HG03378 (cell line): ENCODE results near the gene AMMECR1.

Source experiments
- ATAC-seq: cut with Tn5 transposase; IDR thresholded peaks from one replicate; pipeline ENCODE4 v1.9.1; 2021; ENCODE audit warnings: mild to moderate bottlenecking, moderate library complexity; ENCODE audit not compliant: unreplicated experiment

The AMMECR1 gene

DNA sequence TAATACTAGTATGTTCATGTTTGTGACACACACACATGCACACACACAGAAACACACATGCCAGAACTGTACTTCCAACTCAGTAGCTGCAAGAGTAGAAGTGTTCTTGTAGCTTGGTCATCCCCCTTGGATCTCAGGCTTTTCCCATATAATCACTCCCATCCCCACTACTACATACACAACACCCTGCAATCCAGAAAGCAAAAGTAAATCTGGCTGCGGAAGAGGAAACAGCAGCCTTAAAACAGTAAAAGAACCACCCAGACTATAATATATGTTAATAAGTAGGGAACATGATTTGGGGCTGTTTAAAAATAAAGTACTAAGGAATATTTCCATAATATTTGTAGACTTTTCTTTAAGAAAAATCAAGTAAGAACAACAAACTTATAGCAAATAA, 103.2 kb downstream of the AMMECR1 start:
- ATAC-seq: no peak

GRCh38 chrX:110213183-110213582, 104.7 kb downstream of the AMMECR1 start:
- ATAC-seq: no peak

GRCh38 chrX:110212299-110212698, 105.6 kb downstream of the AMMECR1 start:
- no peak for ATAC-seq

DNA sequence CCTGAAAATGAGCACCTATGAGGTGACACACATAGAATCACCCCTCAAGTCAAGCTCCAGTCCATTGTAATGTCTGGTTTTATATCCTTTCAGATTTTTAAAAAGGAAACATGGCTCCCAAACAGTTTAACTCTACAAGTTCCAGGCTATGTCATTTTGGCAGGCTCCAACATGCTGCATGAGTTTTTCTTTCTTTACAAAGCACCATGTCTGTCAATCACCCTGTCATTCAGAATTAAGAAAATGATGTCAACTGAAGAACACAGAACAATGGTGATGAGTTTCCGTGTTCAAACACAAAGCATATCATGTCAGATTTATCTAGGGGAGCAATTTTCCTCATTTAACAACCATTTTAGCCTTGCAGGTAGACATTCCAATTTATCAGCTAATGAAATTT, 106.5 kb downstream of the AMMECR1 start:
- ATAC-seq: no peak

DNA sequence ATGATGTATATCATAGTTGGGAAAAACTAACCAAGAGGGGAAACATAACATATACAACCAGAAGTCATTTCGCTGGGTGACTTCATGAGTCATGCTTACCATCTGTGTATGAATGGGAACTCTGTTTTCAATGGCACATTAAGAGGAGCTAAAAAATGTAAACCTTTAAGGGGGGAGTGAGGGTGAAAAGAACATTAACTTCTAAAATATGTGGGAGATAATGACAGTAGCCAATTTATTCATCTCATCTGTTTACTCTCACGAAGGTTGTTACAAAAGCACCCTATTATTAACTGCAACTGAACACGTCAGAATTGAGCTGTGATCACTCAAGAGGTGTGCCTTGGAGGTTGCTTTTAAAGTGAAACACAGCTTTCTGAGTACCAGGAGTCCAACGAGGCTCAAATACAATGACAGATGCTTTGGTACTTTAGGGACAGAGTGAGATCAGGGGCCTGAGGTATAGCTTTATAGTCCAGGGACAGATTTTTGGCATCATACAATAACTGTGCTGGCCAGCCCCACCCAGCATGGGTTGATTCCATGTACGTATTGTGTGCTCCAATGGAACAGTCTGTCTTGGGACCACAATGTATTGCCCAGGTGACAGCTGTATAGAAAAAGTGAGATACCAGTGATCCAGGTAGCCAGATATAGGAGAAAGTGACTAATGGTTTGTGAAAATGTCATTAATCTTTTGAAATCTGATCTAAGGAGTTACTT, 107.3 kb downstream of the AMMECR1 start:
- no peak for ATAC-seq

GRCh38 chrX:110208092-110208491, 109.8 kb downstream of the AMMECR1 start:
- no peak for ATAC-seq

GRCh38 chrX:110204986-110205385, 112.9 kb downstream of the AMMECR1 start:
- ATAC-seq: no peak

GRCh38 chrX:110201799-110202198, 116.1 kb downstream of the AMMECR1 start:
- no peak for ATAC-seq

GRCh38 chrX:110194977-110195376, 122.9 kb downstream of the AMMECR1 start:
- ATAC-seq: no peak

DNA sequence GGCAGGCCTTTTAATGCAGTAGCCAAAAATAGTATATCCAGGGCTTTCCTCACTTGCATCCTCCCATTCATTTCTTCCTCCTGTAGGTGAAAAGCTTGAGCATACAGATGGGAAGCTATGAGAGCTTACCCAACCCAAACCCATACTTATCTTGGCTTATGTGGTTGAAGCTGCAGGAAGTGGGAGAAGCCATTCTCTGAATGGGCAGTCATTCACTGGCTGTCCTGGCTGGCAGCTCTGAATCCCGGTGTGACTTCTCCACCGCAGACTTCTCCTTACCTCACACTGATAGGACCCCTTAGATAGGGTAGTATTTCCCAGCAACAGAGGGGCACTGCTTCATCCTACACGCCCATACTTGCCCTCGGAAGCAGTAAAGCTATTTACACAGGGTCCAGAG, 125.4 kb downstream of the AMMECR1 start:
- ATAC-seq: no peak

- no peak for ATAC-seq
Observed at GRCh38 chrX:110188701-110189558, 129.0 kb downstream of the AMMECR1 start.

- no peak for ATAC-seq
Observed at GRCh38 chrX:110183314-110183713, 134.6 kb downstream of the AMMECR1 start.

DNA sequence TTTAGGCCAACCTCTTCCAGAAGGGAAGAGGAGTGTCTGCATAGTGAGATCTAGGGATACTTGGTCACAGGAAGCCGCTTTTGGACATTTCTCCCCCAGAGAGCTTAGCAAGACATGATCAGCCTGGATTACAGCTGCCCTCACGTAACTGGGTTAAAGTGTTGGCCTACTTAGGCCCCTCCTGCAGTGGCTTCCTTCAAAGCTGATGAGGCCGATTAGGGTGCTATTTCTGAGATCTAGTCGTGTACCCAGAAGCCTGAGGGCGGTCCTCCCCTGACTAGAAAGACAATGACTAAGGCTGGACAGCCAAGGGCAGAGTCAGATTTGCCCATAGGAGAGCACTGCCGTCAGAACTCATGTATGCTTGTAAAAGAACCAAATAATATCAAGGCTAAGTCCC, 135.0 kb downstream of the AMMECR1 start:
- no peak for ATAC-seq

DNA sequence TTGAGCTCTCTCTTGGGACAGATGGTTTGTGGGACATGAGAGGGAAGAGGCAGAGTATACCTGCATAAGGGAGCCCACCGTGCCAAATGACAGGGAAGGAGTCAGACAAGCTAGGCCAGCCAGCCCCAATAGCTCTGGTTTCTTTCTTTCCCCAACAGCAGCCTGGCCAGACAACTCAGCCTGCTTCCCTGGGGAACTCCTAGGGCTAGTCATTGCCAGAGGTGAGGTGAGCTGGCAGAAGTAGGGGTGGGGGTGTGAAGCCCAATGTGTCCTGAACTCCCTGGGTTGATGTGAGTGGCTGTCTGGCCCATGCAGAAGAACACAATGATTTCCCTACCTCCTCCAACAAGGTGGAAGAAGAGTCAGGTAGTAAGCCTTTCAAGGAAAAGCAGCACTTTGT, 135.5 kb downstream of the AMMECR1 start:
- no peak for ATAC-seq

DNA sequence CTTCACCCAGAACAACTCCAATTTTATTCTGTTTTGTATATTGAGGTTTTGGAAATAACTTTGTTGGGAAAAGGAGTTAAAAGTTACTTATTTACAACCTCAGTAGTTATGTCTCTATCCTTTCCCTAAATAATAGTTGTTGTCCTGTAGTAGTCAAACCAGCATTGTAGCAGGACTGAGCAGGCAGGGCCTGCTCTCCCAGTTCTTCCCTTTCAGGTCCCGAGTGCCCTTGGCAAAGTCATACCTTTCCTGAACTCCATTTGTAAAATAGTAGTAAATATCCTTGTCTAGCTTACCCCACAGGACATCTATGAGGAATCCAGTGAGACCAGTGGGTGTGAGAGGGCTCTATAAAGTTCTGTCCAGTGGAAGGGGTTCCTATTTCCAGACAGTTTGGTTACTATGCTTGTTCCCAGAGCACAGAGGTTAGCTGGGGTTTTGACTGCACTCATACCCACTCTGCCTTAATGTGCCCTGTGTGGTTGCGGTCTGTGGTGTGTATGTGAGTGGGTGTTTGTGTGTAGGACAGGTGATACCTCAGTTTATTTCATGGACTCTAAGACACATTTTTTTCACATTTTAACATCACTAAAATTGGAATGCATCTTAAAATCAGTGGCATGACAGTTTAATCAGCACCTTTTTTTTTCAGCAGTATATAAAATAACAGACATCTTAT, 136.3 kb downstream of the AMMECR1 start:
- ATAC-seq: no peak

DNA sequence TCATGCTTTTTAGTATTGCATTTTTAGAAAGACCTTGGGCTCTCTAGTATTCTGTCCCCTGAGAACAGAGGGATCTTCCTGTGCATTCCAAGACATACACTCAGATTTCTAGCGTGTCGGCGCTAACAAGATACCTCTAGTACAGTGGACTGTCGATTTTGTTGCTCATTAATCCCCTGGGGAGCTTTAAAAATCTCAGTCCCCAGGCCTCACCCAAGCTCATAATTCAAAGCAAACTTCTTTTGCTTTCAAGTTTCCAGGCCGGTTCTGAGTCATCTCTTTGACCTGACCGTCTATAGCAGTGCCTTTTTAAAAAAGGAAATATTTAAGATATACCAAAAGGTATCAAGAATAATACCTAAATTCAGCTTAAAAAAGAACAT, 137.0 kb downstream of the AMMECR1 start:
- peak; percentile 78 for ATAC-seq

- peak; percentile 32 for ATAC-seq
Observed at GRCh38 chrX:110180176-110180927, 137.5 kb downstream of the AMMECR1 start.

GRCh38 chrX:110178179-110178865, 139.6 kb downstream of the AMMECR1 start:
- no peak for ATAC-seq

DNA sequence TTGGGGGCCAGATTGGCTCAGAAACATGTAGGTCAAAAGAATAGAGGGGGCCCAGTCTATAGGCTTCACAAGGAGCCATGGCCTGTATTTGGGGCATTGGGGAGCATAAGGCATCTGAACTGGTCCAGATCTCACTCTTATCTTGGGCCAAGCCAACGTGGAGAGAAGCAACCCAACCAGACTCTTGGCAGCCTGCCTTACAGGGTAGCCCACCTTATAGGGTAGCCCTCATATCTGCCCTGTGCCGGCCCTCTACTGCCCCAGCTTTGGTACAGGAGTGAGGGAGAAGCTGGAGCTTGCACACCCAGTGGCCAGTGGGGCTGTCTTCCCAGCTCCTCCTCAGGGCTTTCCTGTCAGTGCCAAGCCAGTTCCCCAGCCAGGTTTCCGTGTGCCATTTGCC, 142.2 kb downstream of the AMMECR1 start:
- no peak for ATAC-seq

GRCh38 chrX:110175146-110175545, 142.7 kb downstream of the AMMECR1 start:
- no peak for ATAC-seq
